HG03575 (cell line): Measurements from ENCODE around the gene JPH2.
"Not testable (repeated sequence)": the region's sequence is repeated elsewhere in the genome, so short reads cannot be mapped to it uniquely, and the experiment has no call there.

Experiments used
- ATAC-seq: cut with Tn5 transposase; IDR thresholded peaks from one replicate; pipeline ENCODE4 v1.9.1; 2021; ENCODE audit not compliant: unreplicated experiment, insufficient number of reproducible peaks, low FRiP score; ENCODE audit errors: extremely low read depth

Gene JPH2

DNA sequence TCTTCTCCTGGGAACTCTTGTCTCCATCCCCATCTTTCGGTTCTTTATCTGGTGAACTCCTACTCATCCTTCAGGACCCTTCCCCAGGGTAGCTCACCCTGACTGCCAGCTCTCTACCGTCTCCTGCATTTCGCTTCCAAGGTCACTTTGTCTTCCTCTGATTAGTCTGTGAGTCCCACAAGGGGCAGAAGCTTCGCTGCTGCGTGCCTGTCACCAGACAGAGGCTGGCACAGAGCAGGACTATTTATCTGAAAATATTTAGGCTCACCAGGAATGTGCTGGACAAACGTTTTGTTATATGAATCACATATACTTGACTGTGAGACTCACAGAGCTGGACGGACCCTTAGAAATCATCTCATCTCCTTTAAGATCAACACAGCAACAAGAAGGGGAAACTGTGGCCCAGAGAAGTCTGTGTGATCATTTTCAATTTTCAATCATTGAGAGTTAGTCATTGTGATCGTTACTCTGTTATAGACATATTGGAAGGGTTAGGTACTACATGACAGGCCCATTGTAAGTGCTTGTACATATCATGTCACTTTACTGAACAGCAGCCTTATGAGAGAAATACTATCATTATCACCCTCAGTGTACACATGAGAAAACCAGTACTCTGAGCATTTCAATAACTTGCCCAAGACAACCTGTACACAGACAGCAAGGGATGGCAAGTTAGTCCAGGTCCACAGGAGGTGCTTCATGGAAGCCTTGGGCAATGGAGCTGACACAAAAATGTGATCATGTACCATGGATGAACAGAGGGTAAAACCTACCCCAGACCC, 51.4 kb downstream of the JPH2 start:
- ATAC-seq = no peak

DNA sequence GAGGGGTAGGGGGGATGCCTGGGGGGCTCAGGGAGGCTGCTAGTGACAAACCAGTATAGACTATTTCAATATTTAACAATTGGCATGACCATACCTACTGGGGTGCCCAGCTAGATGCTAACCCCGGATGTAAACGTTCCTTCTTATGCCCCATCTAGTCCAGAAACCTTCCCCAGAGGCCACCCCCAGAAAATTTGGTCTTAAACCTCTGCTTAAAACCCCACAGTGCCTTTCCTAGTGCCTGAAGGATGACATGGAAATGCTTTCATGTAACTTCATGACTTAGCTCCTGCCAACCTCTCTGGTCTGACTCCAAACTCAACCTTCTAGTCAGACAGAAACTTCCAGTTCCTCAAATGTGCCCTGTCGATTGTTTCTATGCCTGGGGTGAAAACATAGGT, 52.0 kb downstream of the JPH2 start:
- ATAC-seq = no peak

DNA sequence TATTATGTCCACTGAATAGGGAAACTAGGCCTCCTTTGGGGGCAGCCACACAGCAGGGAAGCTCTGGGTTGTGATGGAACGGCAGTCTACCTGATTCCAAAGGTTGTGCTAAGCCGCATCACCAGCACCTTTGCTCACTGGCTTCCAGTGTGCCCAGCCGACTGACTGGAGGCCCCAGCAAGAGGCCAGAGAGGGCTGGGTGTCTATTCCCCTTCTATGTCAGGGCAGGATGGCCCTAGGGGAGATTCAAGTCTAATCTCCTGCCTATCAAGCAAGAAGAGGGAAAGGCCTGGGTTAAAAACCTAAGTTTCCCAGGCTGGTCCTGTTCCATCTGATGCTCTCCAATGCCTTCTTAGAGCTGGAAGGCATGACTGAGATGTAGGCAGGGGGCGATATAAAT, 53.6 kb downstream of the JPH2 start:
- ATAC-seq = no peak

DNA sequence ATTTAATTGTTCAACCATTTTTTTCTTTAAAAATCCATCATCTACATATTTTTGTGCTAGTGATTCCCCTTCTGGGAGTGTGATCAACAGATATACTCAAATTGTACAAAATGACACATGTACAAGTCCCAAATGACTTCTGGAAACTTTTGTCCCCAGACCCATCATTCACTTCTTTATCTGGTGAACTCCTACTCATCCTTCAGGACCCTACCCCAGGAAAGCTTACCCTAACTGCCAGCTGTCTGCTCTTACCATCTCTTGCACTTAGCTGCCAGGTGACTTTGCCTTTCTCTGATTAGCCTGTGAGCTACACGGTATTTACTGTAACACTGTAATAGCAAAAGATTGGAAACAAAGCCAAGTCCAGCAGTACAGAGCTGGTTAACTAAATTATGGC, 55.3 kb downstream of the JPH2 start:
- ATAC-seq = no peak

DNA sequence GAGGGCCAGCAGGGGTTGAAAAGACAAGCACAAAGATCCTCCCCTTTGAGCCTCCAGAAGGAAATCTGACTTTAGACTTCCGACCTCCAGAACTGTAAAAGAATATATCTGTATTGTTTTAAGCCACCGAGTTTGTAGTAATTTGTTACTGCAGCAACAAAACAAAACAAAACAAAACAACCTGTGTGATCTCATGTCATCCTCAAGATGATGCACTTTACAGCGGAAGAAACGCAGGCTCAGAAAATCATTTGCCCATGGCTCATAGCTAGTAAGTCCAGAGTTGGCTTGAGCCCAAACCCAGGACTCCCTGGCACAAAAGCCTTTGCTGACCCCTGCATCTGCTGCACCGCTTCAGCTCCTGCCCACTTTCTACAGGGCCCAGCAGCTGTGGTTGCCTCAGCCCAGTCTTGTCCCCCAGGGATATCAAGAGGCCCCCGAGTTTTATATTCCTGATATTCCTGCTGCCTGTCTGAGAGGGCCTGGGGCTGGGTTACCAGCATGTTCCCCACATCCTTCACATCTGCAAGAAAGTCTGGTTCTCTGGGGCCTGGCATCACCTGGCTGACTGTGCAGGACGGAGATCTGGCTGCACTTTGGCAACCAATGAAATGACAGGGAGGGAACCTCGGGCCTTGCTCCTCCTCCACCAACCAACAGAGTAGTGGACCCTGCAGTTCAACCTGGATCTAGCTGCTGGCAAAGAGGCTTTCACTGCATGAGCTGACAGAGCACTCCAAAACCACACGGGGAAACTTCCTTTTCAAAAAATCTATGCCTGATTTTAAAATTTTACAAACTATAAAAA, 56.9 kb downstream of the JPH2 start:
- ATAC-seq = no peak

DNA sequence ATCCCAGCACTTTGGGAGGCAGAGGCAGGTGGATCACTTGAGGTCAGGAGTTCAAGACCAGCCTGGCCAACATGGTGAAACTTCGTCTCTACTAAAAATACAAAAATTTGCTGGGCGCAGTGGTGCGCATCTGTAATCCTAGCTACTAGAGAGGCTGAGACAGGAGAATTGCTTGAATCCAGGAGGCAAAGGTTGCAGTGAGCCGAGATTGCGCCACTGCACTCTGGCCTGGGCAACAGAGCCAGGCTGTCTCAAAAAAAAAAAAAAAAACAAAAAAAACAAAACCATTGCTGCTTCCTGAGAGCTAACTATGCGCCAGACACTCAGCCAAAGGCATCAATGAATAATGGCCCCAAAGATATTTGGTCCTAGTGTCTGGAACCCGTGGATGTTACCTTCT, 57.7 kb downstream of the JPH2 start:
- not testable (repeated sequence) for ATAC-seq

DNA sequence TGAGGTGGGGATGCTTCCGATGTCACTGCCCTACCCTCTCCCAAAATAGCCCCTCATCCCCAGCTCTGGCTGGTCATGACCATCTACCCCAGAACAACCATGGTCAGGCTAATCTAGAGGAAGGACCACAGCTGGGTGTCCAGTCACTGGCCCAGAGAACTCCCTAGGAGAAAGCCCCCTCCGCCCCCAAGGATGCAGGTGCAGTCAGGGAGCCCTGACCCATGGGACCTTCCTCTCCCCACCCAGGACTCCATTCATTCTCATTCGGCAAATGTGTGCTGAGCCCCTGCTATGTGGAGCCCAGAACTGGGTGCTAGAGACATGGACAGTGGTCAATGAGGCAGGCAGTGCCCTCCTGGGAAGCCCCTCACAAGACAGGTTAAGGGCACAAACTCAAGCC, 60.5 kb downstream of the JPH2 start:
- no peak for ATAC-seq

DNA sequence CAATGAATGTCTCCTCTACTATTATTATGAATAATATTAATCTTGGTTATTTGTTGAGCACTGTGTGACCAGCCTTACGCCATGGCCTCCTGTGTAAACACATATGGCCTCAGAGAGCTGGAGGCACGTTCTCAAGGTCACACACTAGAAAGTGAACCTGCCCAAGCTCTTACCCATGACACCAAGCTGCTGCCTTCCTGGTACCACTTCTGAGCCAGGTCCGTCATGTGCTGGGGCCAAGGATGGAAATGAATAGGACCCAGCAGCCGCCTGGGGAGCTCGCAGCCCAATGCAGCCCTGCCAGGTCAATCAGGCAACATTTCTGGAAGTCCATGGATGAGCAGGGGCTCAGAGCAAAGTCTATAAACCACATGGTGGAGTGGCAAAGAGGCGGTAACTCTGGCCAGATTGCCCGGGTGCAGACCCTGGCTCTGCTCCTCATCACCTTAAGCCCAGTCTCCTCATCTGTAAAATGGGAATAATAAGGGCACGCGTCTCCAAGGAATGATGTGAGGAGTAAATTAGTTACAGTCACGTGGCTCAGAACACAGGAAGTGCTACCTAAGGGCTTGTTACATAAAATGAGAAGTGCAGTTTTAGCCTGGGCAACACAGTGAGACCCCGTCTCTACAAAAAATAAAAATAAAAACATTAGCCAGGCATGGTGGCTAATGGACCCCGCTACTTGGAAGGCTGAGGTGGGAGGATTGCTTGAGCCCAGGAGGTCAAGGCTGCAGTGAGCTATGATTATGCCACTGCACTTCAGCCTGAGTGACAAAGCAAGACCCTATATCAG, 61.5 kb downstream of the JPH2 start:
- no peak for ATAC-seq

DNA sequence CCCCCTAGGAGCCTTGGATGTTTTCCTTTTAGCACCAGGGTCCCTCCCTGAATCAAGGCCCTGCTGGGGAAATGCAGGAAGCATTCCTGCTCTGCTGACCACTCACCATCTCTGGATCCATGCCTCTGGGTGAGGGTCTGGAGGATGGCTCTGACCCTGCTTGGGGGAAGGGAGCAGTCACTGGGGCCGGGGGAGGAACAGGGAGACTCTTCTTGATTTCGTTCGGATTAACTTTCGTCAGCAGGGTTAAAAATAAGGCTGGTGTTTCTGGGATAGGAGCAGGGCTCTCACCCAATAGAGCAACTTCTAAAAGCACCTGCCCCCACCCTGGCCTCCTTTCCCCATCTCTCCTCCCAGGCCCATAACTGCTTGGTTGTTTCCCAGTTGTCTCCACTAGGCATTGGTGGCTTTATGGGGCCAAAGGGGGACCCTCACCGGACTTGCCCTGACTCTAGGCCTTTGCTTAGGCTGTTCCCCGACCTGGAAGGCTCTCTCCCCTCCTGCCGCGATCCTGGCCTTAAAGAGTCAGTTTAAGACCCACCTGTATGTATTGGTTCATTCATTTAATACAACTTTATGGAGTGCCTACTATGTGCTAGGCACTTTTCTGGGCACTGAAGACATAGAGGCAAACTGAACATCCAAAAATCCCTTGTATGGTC, 63.0 kb downstream of the JPH2 start:
- no peak for ATAC-seq

DNA sequence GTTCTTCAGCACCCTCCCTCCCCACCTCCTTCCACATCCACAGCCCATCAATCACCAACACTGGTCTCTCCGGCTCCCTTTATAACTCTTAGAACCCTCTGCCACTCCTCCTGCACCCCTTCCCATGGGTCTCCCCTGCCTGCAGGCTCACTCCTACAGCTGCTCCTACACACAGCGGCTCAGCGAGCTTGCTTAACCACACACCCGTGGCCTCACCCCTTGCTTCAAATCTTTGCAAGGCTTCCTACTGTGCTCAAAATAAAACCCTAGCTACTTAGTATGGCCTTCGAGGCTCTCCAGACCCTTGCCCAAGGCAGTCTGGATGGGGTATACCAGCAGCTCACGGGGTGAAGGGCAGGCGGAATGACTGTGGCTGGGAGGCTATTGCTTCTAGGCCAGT, 63.7 kb downstream of the JPH2 start:
- ATAC-seq = no peak

DNA sequence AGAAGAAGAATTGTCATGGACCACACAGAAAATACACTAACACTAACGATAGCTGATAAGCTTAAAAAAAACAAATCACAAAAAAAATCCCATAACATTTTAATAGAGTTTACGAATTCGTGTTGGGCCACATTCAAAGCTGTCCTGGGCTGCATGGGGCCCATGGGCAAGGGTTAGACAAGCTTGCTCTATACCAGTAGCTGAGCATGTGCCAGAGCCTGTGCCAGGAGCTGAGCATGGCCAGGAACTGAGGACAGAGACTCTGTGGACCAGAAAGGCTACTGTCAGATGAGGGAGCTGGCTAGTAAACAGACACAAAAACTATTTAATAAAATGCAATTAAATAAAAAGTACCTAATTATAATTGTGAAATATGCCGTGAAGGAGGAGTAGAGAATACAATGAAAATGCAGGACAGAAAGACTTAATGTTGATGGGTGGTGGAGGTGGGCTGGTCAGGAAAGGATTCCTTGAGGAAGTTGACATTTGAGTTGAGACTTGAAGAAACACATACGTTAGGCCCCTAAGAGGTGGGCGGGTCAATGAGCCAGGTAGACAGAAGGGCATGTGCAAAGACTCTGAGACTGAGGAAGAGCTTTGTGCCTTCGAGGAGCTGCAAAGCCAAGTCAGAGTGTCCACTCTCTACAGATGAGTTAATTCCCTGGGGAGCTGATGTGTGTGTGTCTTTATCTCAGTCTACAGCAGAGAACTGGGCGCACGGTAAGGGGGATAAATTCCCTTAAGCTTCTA, 66.1 kb downstream of the JPH2 start:
- no peak for ATAC-seq

DNA sequence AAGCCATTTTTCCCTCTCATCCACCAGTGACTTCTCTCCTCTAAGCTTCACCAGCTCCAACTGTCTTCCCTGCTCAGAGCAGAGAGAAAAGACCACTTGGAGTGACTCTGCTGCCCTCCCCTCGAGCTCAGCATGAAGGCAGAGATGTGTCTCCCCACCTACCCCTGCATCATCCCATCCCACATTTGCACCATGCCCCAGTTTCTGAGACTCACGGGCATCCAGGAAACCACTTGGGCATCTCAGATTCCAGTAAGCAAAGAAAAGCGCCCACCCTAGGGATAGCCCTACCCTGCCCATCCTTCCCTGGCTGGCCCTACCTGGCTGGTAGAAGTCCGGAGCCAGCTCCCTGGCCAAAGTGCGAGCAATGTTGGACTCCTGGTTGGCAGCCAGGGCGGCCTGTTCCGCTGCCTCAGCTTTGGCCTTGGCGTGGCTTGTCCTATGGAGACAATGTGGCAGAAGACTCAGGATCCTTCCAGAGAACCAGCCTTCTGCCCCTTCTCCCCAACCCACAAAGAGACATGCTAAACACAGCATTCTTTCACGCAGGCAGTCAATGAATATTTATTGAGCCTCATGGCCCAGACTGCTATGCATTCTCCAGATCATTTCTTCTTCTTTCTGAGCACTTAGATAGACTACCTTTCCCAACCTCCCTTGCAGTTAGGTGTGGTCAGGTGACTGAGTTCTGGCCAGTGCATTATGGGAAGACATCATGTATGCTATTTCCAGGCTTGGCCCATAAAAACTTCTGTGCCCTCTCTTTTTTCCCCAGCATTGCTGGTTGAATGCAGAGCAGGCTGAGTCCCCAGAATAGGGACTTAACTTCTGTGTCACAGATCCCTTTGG, 68.6 kb downstream of the JPH2 start:
- ATAC-seq = no peak

DNA sequence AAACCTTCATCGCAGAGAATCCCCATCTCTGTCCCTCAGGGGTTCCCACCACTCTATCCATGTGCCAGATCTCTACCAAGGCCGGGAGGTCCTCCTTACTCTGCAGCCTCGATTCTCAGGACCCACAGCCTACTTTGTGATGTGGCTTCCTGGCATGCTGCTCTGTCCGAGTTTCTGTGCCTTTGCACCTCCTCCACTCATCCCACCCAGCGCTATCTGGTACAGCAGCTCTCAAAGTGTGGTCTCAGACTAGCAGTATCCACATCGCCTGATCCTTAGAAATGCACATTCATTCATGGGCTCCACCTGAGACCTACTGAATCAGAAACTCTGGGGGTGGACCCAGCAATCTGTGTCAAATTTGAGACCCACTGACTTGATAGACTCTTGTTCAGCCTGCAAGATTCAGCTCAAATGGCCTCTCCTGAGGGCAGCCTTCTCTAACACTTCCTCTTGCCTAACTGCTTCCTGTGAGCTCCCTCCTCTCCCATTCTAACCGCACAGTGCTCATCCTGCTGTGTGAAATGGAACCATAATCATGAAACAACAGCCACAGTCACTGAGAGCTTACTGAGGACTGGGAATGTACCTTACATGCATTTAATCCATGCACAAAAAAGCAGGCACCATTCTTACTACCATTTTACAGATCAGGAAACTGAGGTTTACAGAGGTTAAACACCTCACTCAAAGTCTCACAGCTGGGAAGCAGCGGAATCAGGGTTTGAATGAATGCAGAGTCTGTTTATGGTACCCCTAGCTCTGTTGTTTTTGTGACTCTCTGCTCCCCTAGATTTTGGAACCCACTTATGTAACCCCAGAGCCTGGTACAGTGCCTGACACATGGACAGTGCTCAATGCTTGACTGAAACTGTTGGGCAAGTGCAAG, 69.4 kb downstream of the JPH2 start:
- ATAC-seq = no peak

DNA sequence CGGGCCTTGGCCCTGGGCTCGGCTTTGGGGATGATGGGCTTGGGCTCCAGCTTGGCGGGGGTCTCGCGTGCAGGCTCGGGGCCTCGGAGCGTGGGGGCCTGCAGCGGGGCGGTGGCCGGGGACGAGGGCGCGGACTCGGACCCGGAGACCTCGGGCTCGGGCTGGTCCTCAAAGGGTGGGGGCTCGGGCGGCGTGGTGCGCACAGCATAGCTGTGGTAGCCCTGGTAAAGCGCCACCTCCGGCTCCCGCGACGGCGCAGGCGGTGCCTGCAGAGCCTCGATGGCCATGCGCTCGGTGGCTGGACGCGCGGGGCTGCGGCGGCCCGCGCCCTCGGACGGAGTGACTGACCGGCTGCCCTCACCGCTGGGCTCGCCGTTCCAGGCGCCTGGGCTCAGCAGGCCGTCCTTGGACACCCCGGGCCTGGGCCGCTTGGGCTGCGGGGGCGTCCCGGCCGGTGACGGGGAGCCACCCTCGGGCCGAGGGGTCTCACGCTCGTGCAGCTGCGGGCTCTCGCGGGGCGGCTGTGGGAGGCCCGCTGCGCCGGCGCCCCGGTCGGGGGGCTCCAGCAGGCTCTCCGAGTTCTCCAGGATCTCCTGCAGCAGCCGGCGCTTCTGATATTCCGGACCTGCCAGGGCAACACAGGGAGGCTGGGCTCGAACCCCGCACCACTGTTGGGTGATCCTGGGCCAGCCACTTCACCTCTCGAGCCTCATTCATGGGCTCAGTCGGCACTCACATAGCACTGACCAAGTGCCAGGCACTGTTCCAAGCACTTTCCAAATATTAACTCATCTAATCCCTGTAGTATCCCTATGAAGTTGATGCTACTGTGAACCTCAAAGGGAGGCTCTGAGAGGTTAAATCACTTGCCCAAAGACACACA, 71.0 kb downstream of the JPH2 start:
- no peak for ATAC-seq

DNA sequence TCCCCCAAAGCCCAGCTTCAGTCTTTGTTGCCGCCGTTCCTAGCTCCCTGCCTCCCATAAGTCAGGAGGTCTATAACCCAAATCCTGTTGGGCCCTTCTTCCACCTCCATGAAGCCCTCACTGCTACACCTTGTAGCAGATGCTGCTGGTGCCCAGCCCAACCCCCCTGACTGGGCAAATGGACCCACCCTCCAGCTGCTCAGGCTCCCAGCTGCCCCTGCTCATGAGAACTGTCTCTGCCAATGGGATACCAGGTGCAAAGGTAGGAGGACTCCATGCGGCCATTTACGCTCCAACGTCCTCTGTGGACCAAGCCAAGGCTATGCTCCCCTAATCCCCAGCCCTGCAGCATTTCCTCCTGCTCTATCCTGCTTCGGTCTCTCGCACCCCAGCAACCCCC, 71.8 kb downstream of the JPH2 start:
- ATAC-seq = no peak
